K562 (cell line): ENCODE results near the gene DAZAP1. TPM values are rescaled to one million over a fixed set of nuclear protein-coding genes. Genes with fewer than 3 reads are reported as not detected.

Experiments
- CBFA2T2 ChIP-seq: fragments of 450-650 bp; conservative IDR thresholded peaks from 2 replicates; pipeline ENCODE4 v1.6.1; 2017; ENCODE audit warnings: mild to moderate bottlenecking
- CBX2 ChIP-seq: fragments of 200-600 bp; sonication (generic); IDR thresholded peaks from one replicate; pipeline ENCODE4 v1.6.1; 2012; ENCODE audit warnings: mild to moderate bottlenecking, low read length, inconsistent platforms; ENCODE audit not compliant: insufficient read depth, poor library complexity, severe bottlenecking
- FOXP1 ChIP-seq: sonication (generic); formaldehyde crosslinking; IDR thresholded peaks from 2 replicates; pipeline ENCODE4 v1.8.0; 2022; ENCODE audit warnings: mild to moderate bottlenecking, missing genetic modification reagents
- HMGN3 ChIP-seq: IDR thresholded peaks from 2 replicates; pipeline ENCODE4 v1.6.1; 2011; ENCODE audit warnings: borderline replicate concordance, low read depth, mild to moderate bottlenecking, mixed read lengths, low read length; ENCODE audit not compliant: insufficient read length; ENCODE audit errors: extremely low read depth
- POLR2B ChIP-seq: fragments of 450-650 bp; IDR thresholded peaks from 2 replicates; pipeline ENCODE4 v1.6.1; 2018; ENCODE audit warnings: low read depth; ENCODE audit not compliant: partially characterized antibody
- RHOXF2B ChIP-seq: fragments of 250-450 bp; sonication (Bioruptor Pico); conservative IDR thresholded peaks from 2 replicates; pipeline ENCODE4 v1.5.1; 2021
- SIN3A ChIP-seq, 2 experiments: fragments of 150-350 bp in 1 of 2; IDR thresholded peaks; 2 replicates each; pipeline ENCODE4 v1.6.1; 2011 to 2016; ENCODE audit warnings: borderline replicate concordance in 2 of 2, low read depth in 2 of 2, low read length in 2 of 2, mild to moderate bottlenecking in 2 of 2, moderate library complexity in 2 of 2; ENCODE audit not compliant: control insufficient read depth in 1 of 2
- TEAD1 ChIP-seq, 2 experiments: fragments of 450-650 bp in 1 of 2; sonication (generic) in 1 of 2; formaldehyde crosslinking; IDR thresholded peaks; 2 replicates each; pipeline versions ENCODE4 v1.4.0 to v1.8.0; 2020 to 2022; ENCODE audit warnings: mild to moderate bottlenecking in 2 of 2, missing genetic modification reagents in 1 of 2
- ZNF224 ChIP-seq: sonication (generic); formaldehyde crosslinking; IDR thresholded peaks from 2 replicates; pipeline ENCODE4 v1.8.0; 2022; ENCODE audit warnings: mild to moderate bottlenecking, missing genetic modification reagents
- ZNF444 ChIP-seq: fragments of 250-450 bp; sonication (Bioruptor Pico); IDR thresholded peaks from 2 replicates; pipeline ENCODE4 v1.4.0; 2020; ENCODE audit warnings: mild to moderate bottlenecking, moderate library complexity
- polyA plus RNA-seq, 8 experiments: library from polyadenylated mRNA; depleted of rRNA in 4 of 8; stranded (reverse) in 5 of 8; unstranded in 3 of 8; fragments of >200 nt; fragmentation: Nextera tagmentation in 2 of 8; fragmentation: Illumina TruSeq in 1 of 8; extraction: Ambion mirVana in 2 of 8; extraction: Trizol in 1 of 8; gene quantifications; 2 replicates each; pipeline versions ENCODE4 v1.2.1 to v1.2.3, GENCODE V29; 2011 to 2014; ENCODE audit warnings: inconsistent platforms in 1 of 8, missing spikeins in 1 of 8
- total RNA-seq, 7 experiments: library from RNA; depleted of rRNA in 6 of 7; stranded (reverse); fragments of >200 nt in 6 of 7; fragmentation: Illumina TruSeq in 2 of 7; extraction: Trizol in 2 of 7; gene quantifications; 2 replicates each; pipeline versions ENCODE4 v1.2.1 to v1.2.3, GENCODE V29; 2011 to 2021; ENCODE audit warnings: low replicate concordance in 1 of 7
- TF ChIP-seq, protein P1 (sequence below), 2 experiments: fragments of 450-650 bp; IDR thresholded peaks; 2 replicates each; pipeline ENCODE4 v1.6.1; 2018; ENCODE audit warnings: mild to moderate bottlenecking in 2 of 2, low read depth in 1 of 2; ENCODE audit not compliant: partially characterized antibody in 2 of 2
- TF ChIP-seq, protein P2 (sequence below), 2 experiments: fragments of 450-650 bp; conservative IDR thresholded peaks; 2 replicates each; pipeline ENCODE4 v1.6.1; 2017; ENCODE audit warnings: mild to moderate bottlenecking in 2 of 2, moderate library complexity in 2 of 2
- TF ChIP-seq, protein P3 (sequence below): sonication (generic); formaldehyde crosslinking; IDR thresholded peaks from 2 replicates; pipeline ENCODE4 v1.8.0; 2022; ENCODE audit warnings: mild to moderate bottlenecking, missing genetic modification reagents
- TF ChIP-seq, protein P4 (sequence below): sonication (generic); formaldehyde crosslinking; IDR thresholded peaks from 2 replicates; pipeline ENCODE4 v1.8.0; 2022; ENCODE audit warnings: mild to moderate bottlenecking, missing genetic modification reagents, borderline replicate concordance
- TF ChIP-seq, protein P5 (sequence below): sonication (generic); formaldehyde crosslinking; IDR thresholded peaks from 2 replicates; pipeline ENCODE4 v1.8.0; 2022; ENCODE audit warnings: missing genetic modification reagents, mild to moderate bottlenecking, moderate library complexity, borderline replicate concordance

The DAZAP1 gene
- total and polyA plus RNA-seq, 9 of the 15 experiments (the other 6 are each of a cell fraction or from before 2014, with no cell fraction given): 10.8 to 289 (median 142) TPM

DNA sequence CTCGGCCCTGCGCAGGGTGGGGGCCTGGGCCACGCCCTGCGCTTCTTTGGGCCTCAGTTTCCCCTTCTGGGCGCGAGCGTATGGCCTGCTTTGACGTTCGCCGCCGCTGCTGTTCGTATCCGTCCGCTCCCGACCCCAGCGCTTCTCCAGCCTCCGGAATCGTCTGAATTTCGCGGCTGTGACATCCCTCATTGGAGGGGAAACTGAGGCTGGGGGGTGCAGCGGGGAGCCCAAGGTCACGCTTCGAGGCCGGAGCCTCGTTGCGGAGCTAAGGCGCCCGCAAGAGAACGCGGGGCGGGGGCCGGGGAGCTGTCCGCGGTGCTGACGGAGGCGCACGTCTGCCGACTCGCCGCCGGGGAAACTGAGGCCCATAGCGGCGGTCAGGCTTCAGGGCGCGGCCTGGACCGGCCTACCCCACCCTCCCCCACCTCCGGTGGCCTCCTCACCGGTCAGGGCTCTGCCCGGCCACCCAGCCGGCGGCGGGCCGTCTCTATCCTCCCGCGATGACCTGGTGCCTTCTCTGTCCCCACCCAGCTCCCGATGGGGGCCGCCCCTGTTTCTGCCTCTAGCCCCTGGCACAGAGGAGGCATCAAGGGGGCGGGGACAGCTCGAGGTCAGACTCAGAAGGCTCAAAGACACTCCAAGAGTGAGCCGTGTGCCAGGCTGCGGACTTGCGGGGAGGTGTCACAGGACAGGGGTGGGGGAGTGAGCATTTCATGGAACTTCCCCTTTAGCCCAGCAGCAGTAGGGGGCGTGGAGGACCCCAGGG, 39.5 kb downstream of the DAZAP1 start (continued):
- TF ChIP-seq, protein P1, sequence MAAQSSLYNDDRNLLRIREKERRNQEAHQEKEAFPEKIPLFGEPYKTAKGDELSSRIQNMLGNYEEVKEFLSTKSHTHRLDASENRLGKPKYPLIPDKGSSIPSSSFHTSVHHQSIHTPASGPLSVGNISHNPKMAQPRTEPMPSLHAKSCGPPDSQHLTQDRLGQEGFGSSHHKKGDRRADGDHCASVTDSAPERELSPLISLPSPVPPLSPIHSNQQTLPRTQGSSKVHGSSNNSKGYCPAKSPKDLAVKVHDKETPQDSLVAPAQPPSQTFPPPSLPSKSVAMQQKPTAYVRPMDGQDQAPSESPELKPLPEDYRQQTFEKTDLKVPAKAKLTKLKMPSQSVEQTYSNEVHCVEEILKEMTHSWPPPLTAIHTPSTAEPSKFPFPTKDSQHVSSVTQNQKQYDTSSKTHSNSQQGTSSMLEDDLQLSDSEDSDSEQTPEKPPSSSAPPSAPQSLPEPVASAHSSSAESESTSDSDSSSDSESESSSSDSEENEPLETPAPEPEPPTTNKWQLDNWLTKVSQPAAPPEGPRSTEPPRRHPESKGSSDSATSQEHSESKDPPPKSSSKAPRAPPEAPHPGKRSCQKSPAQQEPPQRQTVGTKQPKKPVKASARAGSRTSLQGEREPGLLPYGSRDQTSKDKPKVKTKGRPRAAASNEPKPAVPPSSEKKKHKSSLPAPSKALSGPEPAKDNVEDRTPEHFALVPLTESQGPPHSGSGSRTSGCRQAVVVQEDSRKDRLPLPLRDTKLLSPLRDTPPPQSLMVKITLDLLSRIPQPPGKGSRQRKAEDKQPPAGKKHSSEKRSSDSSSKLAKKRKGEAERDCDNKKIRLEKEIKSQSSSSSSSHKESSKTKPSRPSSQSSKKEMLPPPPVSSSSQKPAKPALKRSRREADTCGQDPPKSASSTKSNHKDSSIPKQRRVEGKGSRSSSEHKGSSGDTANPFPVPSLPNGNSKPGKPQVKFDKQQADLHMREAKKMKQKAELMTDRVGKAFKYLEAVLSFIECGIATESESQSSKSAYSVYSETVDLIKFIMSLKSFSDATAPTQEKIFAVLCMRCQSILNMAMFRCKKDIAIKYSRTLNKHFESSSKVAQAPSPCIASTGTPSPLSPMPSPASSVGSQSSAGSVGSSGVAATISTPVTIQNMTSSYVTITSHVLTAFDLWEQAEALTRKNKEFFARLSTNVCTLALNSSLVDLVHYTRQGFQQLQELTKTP (IDR thresholded peaks at IDR 0.05; ENCODE audit: low read depth in 1 of 2, partially characterized antibody in 2 of 2): peak in 1 of 2 experiments; percentile 64
- TF ChIP-seq TEAD1 (CRISPR knock-in tag; IDR thresholded peaks at IDR 0.05) (peak in 1 of 2 experiments; percentile 45; a peak in 1 of 4 replicates), ZNF444 (CRISPR knock-in tag) (no peak), SIN3A (IDR thresholded peaks at IDR 0.05; ENCODE audit: borderline replicate concordance in 2 of 2, control insufficient read depth in 1 of 2, low read depth in 2 of 2, low read length in 2 of 2) (peak in 1 of 2 experiments; percentile 74; a peak in 1 of 4 replicates), CBX2 (no peak), FOXP1 (CRISPR knock-in tag) (peak; percentile 88), RHOXF2B (no peak), POLR2B (no peak), ZNF224 (CRISPR knock-in tag) (0 out of 2 replicates have a peak, but pooled peaks have one; percentile 50), HMGN3 (peak; percentile 37), CBFA2T2 (no peak)
- TF ChIP-seq, protein P2, sequence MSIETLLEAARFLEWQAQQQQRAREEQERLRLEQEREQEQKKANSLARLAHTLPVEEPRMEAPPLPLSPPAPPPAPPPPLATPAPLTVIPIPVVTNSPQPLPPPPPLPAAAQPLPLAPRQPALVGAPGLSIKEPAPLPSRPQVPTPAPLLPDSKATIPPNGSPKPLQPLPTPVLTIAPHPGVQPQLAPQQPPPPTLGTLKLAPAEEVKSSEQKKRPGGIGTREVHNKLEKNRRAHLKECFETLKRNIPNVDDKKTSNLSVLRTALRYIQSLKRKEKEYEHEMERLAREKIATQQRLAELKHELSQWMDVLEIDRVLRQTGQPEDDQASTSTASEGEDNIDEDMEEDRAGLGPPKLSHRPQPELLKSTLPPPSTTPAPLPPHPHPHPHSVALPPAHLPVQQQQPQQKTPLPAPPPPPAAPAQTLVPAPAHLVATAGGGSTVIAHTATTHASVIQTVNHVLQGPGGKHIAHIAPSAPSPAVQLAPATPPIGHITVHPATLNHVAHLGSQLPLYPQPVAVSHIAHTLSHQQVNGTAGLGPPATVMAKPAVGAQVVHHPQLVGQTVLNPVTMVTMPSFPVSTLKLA (conservative IDR thresholded peaks at IDR 0.05): peak; percentile 41 to 75; a peak in 3 of 4 replicates
- TF ChIP-seq, protein P3, sequence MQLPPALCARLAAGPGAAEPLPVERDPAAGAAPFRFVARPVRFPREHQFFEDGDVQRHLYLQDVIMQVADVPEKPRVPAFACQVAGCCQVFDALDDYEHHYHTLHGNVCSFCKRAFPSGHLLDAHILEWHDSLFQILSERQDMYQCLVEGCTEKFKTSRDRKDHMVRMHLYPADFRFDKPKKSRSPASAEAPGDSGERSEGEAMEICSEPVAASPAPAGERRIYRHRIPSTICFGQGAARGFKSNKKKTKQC: peak; percentile 95
- TF ChIP-seq, protein P4, sequence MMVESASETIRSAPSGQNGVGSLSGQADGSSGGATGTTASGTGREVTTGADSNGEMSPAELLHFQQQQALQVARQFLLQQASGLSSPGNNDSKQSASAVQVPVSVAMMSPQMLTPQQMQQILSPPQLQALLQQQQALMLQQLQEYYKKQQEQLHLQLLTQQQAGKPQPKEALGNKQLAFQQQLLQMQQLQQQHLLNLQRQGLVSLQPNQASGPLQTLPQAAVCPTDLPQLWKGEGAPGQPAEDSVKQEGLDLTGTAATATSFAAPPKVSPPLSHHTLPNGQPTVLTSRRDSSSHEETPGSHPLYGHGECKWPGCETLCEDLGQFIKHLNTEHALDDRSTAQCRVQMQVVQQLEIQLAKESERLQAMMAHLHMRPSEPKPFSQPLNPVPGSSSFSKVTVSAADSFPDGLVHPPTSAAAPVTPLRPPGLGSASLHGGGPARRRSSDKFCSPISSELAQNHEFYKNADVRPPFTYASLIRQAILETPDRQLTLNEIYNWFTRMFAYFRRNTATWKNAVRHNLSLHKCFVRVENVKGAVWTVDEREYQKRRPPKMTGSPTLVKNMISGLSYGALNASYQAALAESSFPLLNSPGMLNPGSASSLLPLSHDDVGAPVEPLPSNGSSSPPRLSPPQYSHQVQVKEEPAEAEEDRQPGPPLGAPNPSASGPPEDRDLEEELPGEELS: no peak
- TF ChIP-seq, protein P5, sequence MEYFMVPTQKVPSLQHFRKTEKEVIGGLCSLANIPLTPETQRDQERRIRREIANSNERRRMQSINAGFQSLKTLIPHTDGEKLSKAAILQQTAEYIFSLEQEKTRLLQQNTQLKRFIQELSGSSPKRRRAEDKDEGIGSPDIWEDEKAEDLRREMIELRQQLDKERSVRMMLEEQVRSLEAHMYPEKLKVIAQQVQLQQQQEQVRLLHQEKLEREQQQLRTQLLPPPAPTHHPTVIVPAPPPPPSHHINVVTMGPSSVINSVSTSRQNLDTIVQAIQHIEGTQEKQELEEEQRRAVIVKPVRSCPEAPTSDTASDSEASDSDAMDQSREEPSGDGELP (CRISPR knock-in tag): peak; percentile 68
